Breast epithelium (tissue), 3 donors: ENCODE measurements around the gene NRL.

Experiments
- CTCF ChIP-seq, 3 donors: fragments of 450-650 bp; IDR thresholded peaks; one replicate each; pipeline ENCODE4 v1.5.1; 2016 to 2017; ENCODE audit warnings: antibody characterized with exemption in 3 of 3, mild to moderate bottlenecking in 3 of 3, moderate library complexity in 3 of 3
- POLR2A ChIP-seq: fragments of 450-650 bp; IDR thresholded peaks from one replicate; pipeline ENCODE4 v1.6.1; 2016; ENCODE audit warnings: antibody characterized with exemption, mild to moderate bottlenecking, moderate library complexity
- POLR2AphosphoS5 ChIP-seq, 3 donors: sonication (generic); formaldehyde crosslinking; IDR thresholded peaks; one replicate each; pipeline ENCODE4 v1.6.1; 2017; ENCODE audit warnings: antibody characterized with exemption in 3 of 3

- no peak for TF ChIP-seq CTCF (IDR thresholded peaks at IDR 0.05)
- TF ChIP-seq POLR2A = no peak
- no peak for TF ChIP-seq POLR2AphosphoS5 (IDR thresholded peaks at IDR 0.05)
Measured at GRCh38 chr14:24122898-24123297, 8.1 kb upstream of the NRL start.
